Vagina (tissue), 2 donors: ENCODE data around the gene STK24. TPM values are rescaled to one million over a fixed set of nuclear protein-coding genes. Genes with fewer than 3 reads are reported as not detected.

Experiments used
- DNase-seq, 2 donors: peaks; one replicate each; pipeline ENCODE4 v3.0.0-alpha.2; 2017; ENCODE audit errors: extremely low spot score in 2 of 2
- H3K27ac ChIP-seq: fragments of 200-600 bp; sonication (generic); one replicate; pipeline ENCODE4 v1.5.1; 2019
- H3K27me3 ChIP-seq: fragments of 200-600 bp; sonication (generic); one replicate; pipeline ENCODE4 v1.5.1; 2019
- H3K36me3 ChIP-seq, 2 donors: fragments of 200-600 bp; sonication (generic); one replicate each; pipeline ENCODE4 v1.5.1; 2017 to 2019
- H3K4me1 ChIP-seq: fragments of 200-600 bp; sonication (generic); one replicate; pipeline ENCODE4 v1.5.1; 2019
- H3K4me3 ChIP-seq, 2 donors: fragments of 200-600 bp; sonication (generic); 1 replicate in 1 of 2; 2 replicates in 1 of 2; pipeline ENCODE4 v1.5.1; 2016 to 2019
- H3K9me3 ChIP-seq: fragments of 200-600 bp; sonication (generic); one replicate; pipeline ENCODE4 v1.5.1; 2019
- POLR2A ChIP-seq, 2 donors: fragments of 450-650 bp; IDR thresholded peaks; one replicate each; pipeline ENCODE4 v1.6.1; 2017; ENCODE audit warnings: antibody characterized with exemption in 2 of 2, mild to moderate bottlenecking in 2 of 2, moderate library complexity in 2 of 2
- POLR2AphosphoS5 ChIP-seq, 2 donors: sonication (generic); formaldehyde crosslinking; IDR thresholded peaks; one replicate each; pipeline ENCODE4 v1.9.0; 2017; ENCODE audit warnings: antibody characterized with exemption in 2 of 2, mild to moderate bottlenecking in 2 of 2, low read depth in 1 of 2; ENCODE audit not compliant: insufficient read depth in 1 of 2
- intact Hi-C: fragments of 100-400 bp; cut with DNase I; formaldehyde crosslinking; loops from one replicate; pipeline ENCODE4 v1.15.1; 2023
- total RNA-seq: library from RNA; depleted of rRNA; stranded (reverse); fragments of >200 nt; gene quantifications from one replicate; pipeline ENCODE4 v1.2.3, GENCODE V29; 2016
- TF ChIP-seq, protein P1 (sequence below), 3 experiments: fragments of 450-650 bp in 2 of 3; fragments of 200-600 bp in 1 of 3; sonication (generic) in 1 of 3; IDR thresholded peaks; one replicate each; pipeline ENCODE4 v1.5.1; 2017 to 2019; ENCODE audit warnings: antibody characterized with exemption in 3 of 3, mild to moderate bottlenecking in 2 of 3, moderate library complexity in 2 of 3

Gene STK24
- total RNA-seq, 1 donor from 2014 or later, result 82.5 TPM

DNA sequence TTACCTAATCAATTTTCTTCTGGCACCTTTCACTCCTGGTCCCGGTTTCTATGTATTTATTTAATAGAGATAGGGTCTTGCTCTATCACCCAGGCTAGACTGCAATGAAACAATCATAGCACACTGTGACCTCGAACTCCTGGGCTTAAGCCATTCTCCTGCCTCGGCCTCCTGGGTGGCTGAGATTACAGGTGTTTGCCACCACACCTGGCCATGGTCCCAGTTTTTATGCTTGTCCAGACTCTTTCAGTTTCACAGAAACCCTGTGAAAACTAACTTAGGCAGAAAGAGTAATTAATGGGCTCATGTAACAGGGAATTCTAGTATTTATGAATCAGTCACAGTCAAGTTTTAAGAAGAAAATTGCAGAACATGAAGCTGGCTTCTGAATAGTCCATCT lies 9.0 kb upstream of the STK24 start:
- Histone ChIP-seq H3K27me3 (no peaks in the 10 kb centered on the region), H3K27ac (no peak overlapping the region), H3K36me3 (no peaks in the 10 kb centered on the region), H3K4me3 (no peak overlapping the region), H3K9me3 (no peaks in the 10 kb centered on the region), H3K4me1 (peaks cover 26% of the 10 kb centered on the region)
- peak in 1 of 2 donors; percentile 49 for DNase-seq
- TF ChIP-seq POLR2A (IDR thresholded peaks at IDR 0.05) (no peak), POLR2AphosphoS5 (IDR thresholded peaks at IDR 0.05; ENCODE audit: insufficient read depth in 1 of 2, low read depth in 1 of 2) (no peak)
- TF ChIP-seq, protein P1, sequence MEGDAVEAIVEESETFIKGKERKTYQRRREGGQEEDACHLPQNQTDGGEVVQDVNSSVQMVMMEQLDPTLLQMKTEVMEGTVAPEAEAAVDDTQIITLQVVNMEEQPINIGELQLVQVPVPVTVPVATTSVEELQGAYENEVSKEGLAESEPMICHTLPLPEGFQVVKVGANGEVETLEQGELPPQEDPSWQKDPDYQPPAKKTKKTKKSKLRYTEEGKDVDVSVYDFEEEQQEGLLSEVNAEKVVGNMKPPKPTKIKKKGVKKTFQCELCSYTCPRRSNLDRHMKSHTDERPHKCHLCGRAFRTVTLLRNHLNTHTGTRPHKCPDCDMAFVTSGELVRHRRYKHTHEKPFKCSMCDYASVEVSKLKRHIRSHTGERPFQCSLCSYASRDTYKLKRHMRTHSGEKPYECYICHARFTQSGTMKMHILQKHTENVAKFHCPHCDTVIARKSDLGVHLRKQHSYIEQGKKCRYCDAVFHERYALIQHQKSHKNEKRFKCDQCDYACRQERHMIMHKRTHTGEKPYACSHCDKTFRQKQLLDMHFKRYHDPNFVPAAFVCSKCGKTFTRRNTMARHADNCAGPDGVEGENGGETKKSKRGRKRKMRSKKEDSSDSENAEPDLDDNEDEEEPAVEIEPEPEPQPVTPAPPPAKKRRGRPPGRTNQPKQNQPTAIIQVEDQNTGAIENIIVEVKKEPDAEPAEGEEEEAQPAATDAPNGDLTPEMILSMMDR (IDR thresholded peaks at IDR 0.05), result no peak
- intact Hi-C loops, result no loop called here

DNA sequence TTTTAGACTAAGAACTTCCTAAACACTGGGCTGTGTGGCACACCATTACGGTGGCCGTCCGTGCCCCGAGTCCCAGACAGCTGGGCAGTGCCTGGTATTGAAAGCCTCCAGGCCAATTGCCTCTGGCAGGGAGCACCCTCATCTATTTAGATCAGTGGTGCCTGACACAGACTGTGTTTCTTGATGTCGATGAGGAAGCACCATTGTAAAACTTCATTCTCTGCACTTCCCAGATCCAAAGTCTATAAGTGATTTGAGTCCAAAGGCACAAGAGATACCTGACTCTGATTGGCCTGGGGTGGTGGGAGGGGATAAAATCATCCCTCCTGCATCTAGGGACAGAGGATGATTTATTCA lies 8.5 kb upstream of the STK24 start:
- Histone ChIP-seq H3K36me3 (no peaks in the 10 kb centered on the region), H3K4me1 (peaks cover 26% of the 10 kb centered on the region), H3K27me3 (no peaks in the 10 kb centered on the region), H3K4me3 (no peak overlapping the region), H3K9me3 (no peaks in the 10 kb centered on the region), H3K27ac (peak overlapping the region; percentile 36)
- no peak for TF ChIP-seq POLR2A (IDR thresholded peaks at IDR 0.05)
- no peak for TF ChIP-seq POLR2AphosphoS5 (IDR thresholded peaks at IDR 0.05; ENCODE audit: insufficient read depth in 1 of 2, low read depth in 1 of 2)
- TF ChIP-seq, protein P1 (IDR thresholded peaks at IDR 0.05), result no peak
- intact Hi-C loops, result no loop called here
- peak in 1 of 2 donors; percentile 43 for DNase-seq

DNA sequence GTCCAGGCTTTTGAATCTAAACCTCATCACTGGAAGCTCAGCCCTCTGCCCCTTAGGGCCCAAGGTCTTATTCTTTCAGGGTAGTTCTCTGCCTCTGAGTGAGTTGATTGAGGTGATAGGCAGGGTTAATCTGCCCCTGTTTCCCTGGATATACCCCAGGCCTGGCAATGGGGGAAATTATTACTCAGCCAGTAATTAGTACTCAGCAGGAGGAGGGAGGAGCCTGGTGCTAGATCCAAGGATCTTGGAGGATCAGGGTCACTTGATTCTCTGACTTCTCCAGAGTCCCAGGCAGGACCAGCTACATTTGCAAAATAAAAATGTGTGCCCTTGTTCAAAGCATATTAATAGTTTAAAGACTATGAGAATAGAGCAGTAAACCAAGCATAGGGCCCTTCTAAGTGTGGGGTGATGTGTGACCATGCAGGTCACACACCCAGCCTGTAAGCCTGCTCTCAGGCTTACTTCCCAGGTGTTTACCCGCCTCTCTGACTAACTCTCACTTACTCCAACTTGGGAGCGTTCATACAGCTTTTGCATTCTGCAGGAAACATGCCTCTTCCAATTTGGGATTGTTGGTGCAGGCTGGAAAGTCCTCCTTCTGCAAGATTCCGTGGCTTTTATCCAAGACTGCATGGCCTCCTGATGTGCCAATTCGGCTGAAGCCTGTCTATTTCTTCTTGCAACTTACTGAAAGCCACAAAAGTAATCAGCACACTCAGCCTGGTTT lies 7.9 kb upstream of the STK24 start:
- H3K27ac ChIP-seq, result peak overlapping the region; percentile 36
- TF ChIP-seq POLR2A (IDR thresholded peaks at IDR 0.05) (no peak), POLR2AphosphoS5 (IDR thresholded peaks at IDR 0.05; ENCODE audit: insufficient read depth in 1 of 2, low read depth in 1 of 2) (peak in 1 of 2 donors; percentile 20)
- no peaks in the 10 kb centered on the region for H3K27me3 ChIP-seq
- intact Hi-C loops, result no loop called here
- DNase-seq, result no peak
- H3K9me3 ChIP-seq, result no peaks in the 10 kb centered on the region
- H3K4me3 ChIP-seq, result no peak overlapping the region
- no peaks in the 10 kb centered on the region for H3K36me3 ChIP-seq
- H3K4me1 ChIP-seq, result peaks cover 26% of the 10 kb centered on the region

DNA sequence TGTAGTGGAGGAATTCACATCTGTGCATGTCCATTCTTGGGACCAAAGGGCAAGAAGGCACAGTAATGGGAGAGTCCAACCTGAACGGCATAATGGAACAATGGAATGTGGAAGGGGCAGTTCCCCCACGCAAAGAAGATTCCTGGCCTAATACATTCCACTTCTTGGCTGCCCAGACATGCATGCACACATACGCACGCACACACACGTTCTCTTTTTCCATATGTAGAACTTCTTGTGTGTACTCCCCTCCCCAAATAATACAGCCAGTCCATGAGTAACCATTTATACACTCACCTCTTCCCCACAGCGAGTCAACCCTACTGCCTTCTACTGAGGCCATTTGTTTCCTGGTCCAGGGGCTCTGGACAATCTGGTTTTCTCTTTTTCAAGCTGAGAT lies 6.0 kb upstream of the STK24 start:
- intact Hi-C loops, result no loop called here
- Histone ChIP-seq H3K9me3 (no peaks in the 10 kb centered on the region), H3K27ac (no peak overlapping the region), H3K36me3 (no peaks in the 10 kb centered on the region), H3K27me3 (no peaks in the 10 kb centered on the region), H3K4me1 (peaks cover 32% of the 10 kb centered on the region), H3K4me3 (no peak overlapping the region)
- TF ChIP-seq POLR2A (IDR thresholded peaks at IDR 0.05) (no peak), POLR2AphosphoS5 (IDR thresholded peaks at IDR 0.05; ENCODE audit: insufficient read depth in 1 of 2, low read depth in 1 of 2) (no peak)
- TF ChIP-seq, protein P1 (IDR thresholded peaks at IDR 0.05), result no peak
- peak in 1 of 2 donors; percentile 34 for DNase-seq

DNA sequence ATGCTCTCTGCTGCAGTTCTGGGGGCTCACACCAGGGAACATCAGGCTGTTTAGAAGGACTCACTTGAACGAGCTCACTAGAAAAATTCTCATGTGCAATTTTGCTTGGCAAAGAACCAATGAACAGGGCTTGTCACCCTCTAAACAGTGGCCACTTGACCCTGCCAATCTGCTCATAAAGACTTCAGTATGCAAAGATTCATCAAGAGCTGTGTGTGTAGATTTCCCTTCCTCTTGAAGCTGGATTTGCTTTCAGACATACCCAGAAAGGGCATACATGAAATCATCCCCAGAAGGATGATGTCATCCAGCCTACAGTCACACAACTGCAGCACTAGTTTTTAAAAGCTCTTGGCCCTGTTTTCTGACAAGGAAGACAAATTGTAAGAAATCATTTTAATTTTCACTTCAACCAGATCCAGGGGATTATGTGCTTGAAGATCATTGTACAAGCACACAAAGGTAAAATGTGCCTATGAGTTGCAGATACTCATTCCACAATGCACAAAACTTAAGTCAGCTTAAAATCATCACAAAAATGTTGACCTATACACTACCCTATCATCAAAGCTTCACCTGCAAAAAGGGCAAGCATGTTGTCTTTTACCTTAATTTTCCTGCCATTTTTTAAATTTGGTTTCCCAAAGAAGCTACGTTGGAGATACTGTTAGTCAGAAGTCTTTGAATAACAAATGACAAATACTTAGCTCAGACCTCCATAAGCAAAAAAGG lies 5.2 kb upstream of the STK24 start:
- H3K4me1 ChIP-seq, result peaks cover 35% of the 10 kb centered on the region
- H3K27ac ChIP-seq, result peak overlapping the region; percentile 42
- H3K9me3 ChIP-seq, result no peaks in the 10 kb centered on the region
- no peaks in the 10 kb centered on the region for H3K36me3 ChIP-seq
- no peaks in the 10 kb centered on the region for H3K27me3 ChIP-seq
- peak in 1 of 2 donors; percentile 46 for DNase-seq
- TF ChIP-seq, protein P1 (IDR thresholded peaks at IDR 0.05), result no peak
- TF ChIP-seq POLR2AphosphoS5 (IDR thresholded peaks at IDR 0.05; ENCODE audit: insufficient read depth in 1 of 2, low read depth in 1 of 2) (no peak), POLR2A (IDR thresholded peaks at IDR 0.05) (no peak)
- H3K4me3 ChIP-seq, result no peak overlapping the region
- intact Hi-C loops, result no loop called here
